Measurements from ENCODE around the gene CDC42BPA. TPM values are rescaled to one million over a fixed set of nuclear protein-coding genes. Genes with fewer than 3 reads are reported as not detected.

Gene CDC42BPA
- polyA plus RNA-seq, 1 of the 3 experiments (the other 2 are of a cell fraction): 6.8 TPM

- no peaks in the 10 kb centered on the region for H3K9me3 ChIP-seq
- no peaks in the 10 kb centered on the region for H3K27me3 ChIP-seq (ENCODE audit: insufficient read depth)
- H4K20me1 ChIP-seq (ENCODE audit: insufficient read depth): no peaks in the 10 kb centered on the region
- ChIA-PET CTCF (interaction anchor here (0.8 to 1.5 kb wide), 2 partner anchors 12 to 14 kb away, joined by 3 to 4 read pairs; no protein-coding TSS in a partner anchor), POLR2A (no interaction called here)
- H3K9ac ChIP-seq: no peak overlapping the region
- TF ChIP-seq TCF12 (IDR thresholded peaks at IDR 0.05) (no peak), CTCF (IDR thresholded peaks at IDR 0.05) (no peak), GATA2 (CRISPR knock-in tag; IDR thresholded peaks at IDR 0.05) (no peak), CHD2 (IDR thresholded peaks at IDR 0.05; ENCODE audit: low read length, partially characterized antibody) (no peak), GABPA (IDR thresholded peaks at IDR 0.05; ENCODE audit: low read depth) (no peak), IRF3 (IDR thresholded peaks at IDR 0.05; ENCODE audit: low read depth, low read length) (no peak), MAX (IDR thresholded peaks at IDR 0.05; ENCODE audit: low read depth) (no peak), YY1 (IDR thresholded peaks at IDR 0.05; ENCODE audit: low read depth) (no peak), RCOR1 (IDR thresholded peaks at IDR 0.05; ENCODE audit: low read length) (no peak), RXRA (IDR thresholded peaks at IDR 0.05; ENCODE audit: borderline replicate concordance, low read depth) (no peak), USF1 (IDR thresholded peaks at IDR 0.05; ENCODE audit: borderline replicate concordance, low read depth) (no peak), EZH2phosphoT487 (IDR thresholded peaks at IDR 0.05; ENCODE audit: borderline replicate concordance, low read depth) (no peak), FOSL2 (IDR thresholded peaks at IDR 0.05; ENCODE audit: borderline replicate concordance, low read depth) (no peak), ELF1 (IDR thresholded peaks at IDR 0.05) (no peak), PBX3 (IDR thresholded peaks at IDR 0.05) (no peak), NFIC (IDR thresholded peaks at IDR 0.05; ENCODE audit: borderline replicate concordance) (no peak), MXI1 (IDR thresholded peaks at IDR 0.05; ENCODE audit: low read depth, low read length) (no peak), FOXJ3 (CRISPR knock-in tag; IDR thresholded peaks at IDR 0.05) (no peak)
- H3K4me1 ChIP-seq (ENCODE audit: control insufficient read depth in 1 of 2, insufficient read depth in 2 of 2, low read depth in 1 of 2, low read length in 1 of 2): peaks cover 0 to 10% of the 10 kb centered on the region in 2 experiments; a peak in 2 of 4 replicates
- no peaks in the 10 kb centered on the region for H3F3A ChIP-seq (replicated peaks; ENCODE audit: insufficient read depth)
- 90% methylated on average over 13 of the region's 13 CpGs for WGBS (ENCODE audit: low lambda C conversion rate)
- no peak for DNase-seq
- H3K9me2 ChIP-seq: no peaks in the 10 kb centered on the region
- H2AFZ ChIP-seq (ENCODE audit: low read depth): no peak overlapping the region
- H3K4me3 ChIP-seq (ENCODE audit: low read depth in 2 of 2, low read length in 1 of 2): no peak overlapping the region
- H3K4me2 ChIP-seq: no peak overlapping the region
- H3K27ac ChIP-seq (ENCODE audit: low read depth in 2 of 2, low read length in 1 of 2): no peak overlapping the region
- H3K79me2 ChIP-seq (ENCODE audit: insufficient read depth): no peaks in the 10 kb centered on the region
- H3K36me3 ChIP-seq (replicated peaks in 1 of 2; ENCODE audit: control insufficient read depth in 1 of 2, insufficient read depth in 2 of 2, low read length in 1 of 2): peaks cover 20 to 28% of the 10 kb centered on the region in 2 experiments
These were observed 322.6 kb downstream of the CDC42BPA start for GRCh38 chr1:226995365-226996332.
